Suprapubic skin (tissue), 4 donors: Measurements from ENCODE around the gene MAN1C1. TPM values are rescaled to one million over a fixed set of nuclear protein-coding genes. Genes with fewer than 3 reads are reported as not detected.

ENCODE experiments used
- DNase-seq, 2 donors: peaks; one replicate each; pipeline ENCODE4 v3.0.0-alpha.2; 2019; ENCODE audit warnings: low spot score in 2 of 2
- H3K27ac ChIP-seq: fragments of 200-600 bp; sonication (generic); one replicate; pipeline ENCODE4 v1.5.1; 2019
- H3K27me3 ChIP-seq: fragments of 200-600 bp; sonication (generic); one replicate; pipeline ENCODE4 v1.5.1; 2019
- H3K36me3 ChIP-seq: fragments of 200-600 bp; sonication (generic); one replicate; pipeline ENCODE4 v1.5.1; 2019
- H3K4me1 ChIP-seq: fragments of 200-600 bp; sonication (generic); one replicate; pipeline ENCODE4 v1.5.1; 2019
- H3K4me3 ChIP-seq: fragments of 200-600 bp; sonication (generic); one replicate; pipeline ENCODE4 v1.5.1; 2019; ENCODE audit warnings: mild to moderate bottlenecking
- H3K9me3 ChIP-seq: fragments of 200-600 bp; sonication (generic); one replicate; pipeline ENCODE4 v1.5.1; 2019
- EP300 ChIP-seq: sonication (generic); formaldehyde crosslinking; IDR thresholded peaks from one replicate; pipeline ENCODE4 v1.6.1; 2017; ENCODE audit warnings: antibody characterized with exemption
- POLR2A ChIP-seq, 2 donors: fragments of 450-650 bp; IDR thresholded peaks; one replicate each; pipeline ENCODE4 v1.6.1; 2017; ENCODE audit warnings: antibody characterized with exemption in 2 of 2, mild to moderate bottlenecking in 2 of 2, moderate library complexity in 2 of 2
- POLR2AphosphoS5 ChIP-seq, 3 donors: sonication (generic); formaldehyde crosslinking; IDR thresholded peaks; one replicate each; pipeline ENCODE4 v1.6.1; 2017; ENCODE audit warnings: antibody characterized with exemption in 3 of 3
- WGBS: methylation state at CpG from one replicate; pipeline ENCODE4 v1.1.5; 2018; 5-methylcytosine and 5-hydroxymethylcytosine counted together
- total RNA-seq, 4 donors: library from RNA; depleted of rRNA; stranded (reverse); fragments of >200 nt; gene quantifications; one replicate each; pipeline ENCODE4 v1.1.0, GENCODE V29; 2016
- TF ChIP-seq, protein P1 (sequence below), 2 donors: fragments of 200-600 bp in 1 of 2; fragments of 450-650 bp in 1 of 2; sonication (generic) in 1 of 2; IDR thresholded peaks; one replicate each; pipeline ENCODE4 v1.5.1; 2016 to 2019; ENCODE audit warnings: antibody characterized with exemption in 2 of 2, mild to moderate bottlenecking in 1 of 2, moderate library complexity in 1 of 2

MAN1C1 gene
- total RNA-seq, 4 donors from 2014 or later = 7.3 to 15.2 (median 8.0) TPM

DNA sequence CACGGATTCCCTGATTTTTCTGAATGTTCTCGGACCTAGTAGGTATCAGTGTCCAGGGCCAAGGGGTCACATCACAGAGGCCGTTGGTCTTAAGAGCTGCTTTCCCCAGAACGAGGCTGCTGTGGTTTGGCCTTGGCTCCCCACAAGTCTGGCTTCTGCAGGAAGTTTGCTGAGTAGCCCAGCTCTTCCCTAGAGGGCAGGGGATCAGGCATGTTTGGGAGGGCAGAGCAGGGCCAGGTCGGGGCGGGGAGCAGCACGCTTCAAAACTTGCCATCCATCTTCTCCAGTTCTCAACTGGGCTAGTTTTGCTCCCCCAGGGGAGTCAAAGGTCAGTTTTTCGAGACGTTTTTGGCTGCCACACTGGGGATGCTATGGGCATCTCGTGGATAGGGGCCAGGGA lies 37.0 kb downstream of the MAN1C1 start:
- H3K4me3 ChIP-seq = no peak overlapping the region
- no peaks in the 10 kb centered on the region for H3K36me3 ChIP-seq
- no peak overlapping the region for H3K27ac ChIP-seq
- TF ChIP-seq, protein P1, sequence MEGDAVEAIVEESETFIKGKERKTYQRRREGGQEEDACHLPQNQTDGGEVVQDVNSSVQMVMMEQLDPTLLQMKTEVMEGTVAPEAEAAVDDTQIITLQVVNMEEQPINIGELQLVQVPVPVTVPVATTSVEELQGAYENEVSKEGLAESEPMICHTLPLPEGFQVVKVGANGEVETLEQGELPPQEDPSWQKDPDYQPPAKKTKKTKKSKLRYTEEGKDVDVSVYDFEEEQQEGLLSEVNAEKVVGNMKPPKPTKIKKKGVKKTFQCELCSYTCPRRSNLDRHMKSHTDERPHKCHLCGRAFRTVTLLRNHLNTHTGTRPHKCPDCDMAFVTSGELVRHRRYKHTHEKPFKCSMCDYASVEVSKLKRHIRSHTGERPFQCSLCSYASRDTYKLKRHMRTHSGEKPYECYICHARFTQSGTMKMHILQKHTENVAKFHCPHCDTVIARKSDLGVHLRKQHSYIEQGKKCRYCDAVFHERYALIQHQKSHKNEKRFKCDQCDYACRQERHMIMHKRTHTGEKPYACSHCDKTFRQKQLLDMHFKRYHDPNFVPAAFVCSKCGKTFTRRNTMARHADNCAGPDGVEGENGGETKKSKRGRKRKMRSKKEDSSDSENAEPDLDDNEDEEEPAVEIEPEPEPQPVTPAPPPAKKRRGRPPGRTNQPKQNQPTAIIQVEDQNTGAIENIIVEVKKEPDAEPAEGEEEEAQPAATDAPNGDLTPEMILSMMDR (IDR thresholded peaks at IDR 0.05) = no peak
- 81% methylated on average over 7 of the region's 10 CpGs for WGBS
- peaks cover 14% of the 10 kb centered on the region for H3K4me1 ChIP-seq
- DNase-seq = peak in 1 of 2 donors; percentile 26
- H3K9me3 ChIP-seq = no peaks in the 10 kb centered on the region
- no peaks in the 10 kb centered on the region for H3K27me3 ChIP-seq

DNA sequence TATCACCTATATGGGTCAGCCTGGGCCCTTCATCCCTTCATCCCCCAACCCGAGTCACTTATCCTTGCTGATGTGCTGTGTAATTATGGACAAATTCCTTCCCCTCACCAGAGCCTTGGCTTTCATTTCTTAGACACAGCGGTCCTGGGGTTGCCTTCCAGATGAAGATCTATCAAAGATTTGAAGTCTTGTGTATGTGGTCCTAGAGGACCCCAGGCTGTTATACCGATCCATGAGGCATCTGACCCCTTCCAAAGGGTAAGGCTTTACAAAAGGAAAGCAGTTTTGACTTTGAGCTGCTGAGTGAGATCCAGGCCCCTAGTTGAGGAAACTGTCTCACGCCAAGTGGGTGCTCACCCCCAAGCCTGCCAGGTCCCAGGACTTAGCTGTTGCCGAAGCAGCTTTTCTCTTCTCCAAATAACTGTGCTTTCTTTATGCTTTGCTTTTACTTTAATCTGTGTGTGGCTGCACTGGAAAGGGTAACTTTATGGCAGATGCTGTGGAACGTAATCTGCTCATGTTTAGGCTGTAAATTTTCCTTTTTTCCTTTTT lies 37.6 kb downstream of the MAN1C1 start:
- Histone ChIP-seq H3K27me3 (no peaks in the 10 kb centered on the region), H3K36me3 (no peaks in the 10 kb centered on the region), H3K4me1 (peaks cover 20% of the 10 kb centered on the region), H3K9me3 (no peaks in the 10 kb centered on the region), H3K27ac (no peak overlapping the region), H3K4me3 (no peak overlapping the region)
- peak in 1 of 2 donors; percentile 27 for DNase-seq
- TF ChIP-seq EP300 (no peak), POLR2AphosphoS5 (IDR thresholded peaks at IDR 0.05) (no peak), POLR2A (IDR thresholded peaks at IDR 0.05) (no peak)
- TF ChIP-seq, protein P1 (IDR thresholded peaks at IDR 0.05) = no peak
- WGBS = 97% methylated on average over 6 of the region's 6 CpGs

DNA sequence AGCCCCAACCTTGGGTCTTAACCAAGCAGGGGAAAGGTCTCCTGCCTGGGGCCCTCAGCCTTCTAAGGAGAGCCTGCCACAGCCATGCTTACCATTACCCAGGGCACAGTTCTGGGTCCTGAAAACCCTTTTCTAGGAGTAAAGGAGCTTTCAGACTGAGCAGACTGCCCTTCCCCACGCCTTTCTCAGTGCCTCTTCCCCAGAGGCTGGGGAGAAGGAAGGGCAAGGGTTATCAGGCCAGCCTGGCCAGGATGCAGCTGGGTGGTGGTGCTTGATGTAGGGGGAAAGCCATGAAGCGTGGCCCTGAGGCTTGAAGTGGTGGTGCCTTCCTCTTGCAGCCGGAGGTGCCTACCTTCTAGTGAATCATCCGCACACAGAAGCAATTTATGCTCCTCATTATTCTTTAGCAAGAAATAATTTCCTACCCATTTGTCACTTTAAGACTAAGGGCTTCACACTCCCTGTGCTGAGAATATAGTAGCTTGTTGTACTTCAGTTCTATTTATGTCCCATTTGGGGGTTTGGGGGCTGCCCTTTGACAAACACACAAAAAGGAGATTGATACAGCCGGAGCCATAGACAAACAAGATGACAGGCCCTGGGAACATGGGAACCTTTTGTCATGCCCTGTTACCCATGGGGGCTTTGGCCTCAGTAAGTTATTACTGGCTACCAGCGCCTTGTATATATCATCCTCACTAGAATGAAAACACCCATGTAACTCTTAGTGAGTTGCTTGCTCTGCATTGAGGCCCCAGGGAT lies 40.7 kb downstream of the MAN1C1 start:
- TF ChIP-seq POLR2AphosphoS5 (IDR thresholded peaks at IDR 0.05) = no peak
- TF ChIP-seq POLR2A (IDR thresholded peaks at IDR 0.05) = no peak
- no peak for TF ChIP-seq EP300
- TF ChIP-seq, protein P1 (IDR thresholded peaks at IDR 0.05) = no peak
- H3K27me3 ChIP-seq = no peaks in the 10 kb centered on the region
- H3K4me3 ChIP-seq = no peak overlapping the region
- H3K27ac ChIP-seq = no peak overlapping the region
- WGBS = 72% methylated on average over 6 of the region's 6 CpGs
- DNase-seq = peak in 1 of 2 donors; percentile 44
- H3K36me3 ChIP-seq = no peaks in the 10 kb centered on the region
- no peaks in the 10 kb centered on the region for H3K9me3 ChIP-seq
- peaks cover 24% of the 10 kb centered on the region for H3K4me1 ChIP-seq

DNA sequence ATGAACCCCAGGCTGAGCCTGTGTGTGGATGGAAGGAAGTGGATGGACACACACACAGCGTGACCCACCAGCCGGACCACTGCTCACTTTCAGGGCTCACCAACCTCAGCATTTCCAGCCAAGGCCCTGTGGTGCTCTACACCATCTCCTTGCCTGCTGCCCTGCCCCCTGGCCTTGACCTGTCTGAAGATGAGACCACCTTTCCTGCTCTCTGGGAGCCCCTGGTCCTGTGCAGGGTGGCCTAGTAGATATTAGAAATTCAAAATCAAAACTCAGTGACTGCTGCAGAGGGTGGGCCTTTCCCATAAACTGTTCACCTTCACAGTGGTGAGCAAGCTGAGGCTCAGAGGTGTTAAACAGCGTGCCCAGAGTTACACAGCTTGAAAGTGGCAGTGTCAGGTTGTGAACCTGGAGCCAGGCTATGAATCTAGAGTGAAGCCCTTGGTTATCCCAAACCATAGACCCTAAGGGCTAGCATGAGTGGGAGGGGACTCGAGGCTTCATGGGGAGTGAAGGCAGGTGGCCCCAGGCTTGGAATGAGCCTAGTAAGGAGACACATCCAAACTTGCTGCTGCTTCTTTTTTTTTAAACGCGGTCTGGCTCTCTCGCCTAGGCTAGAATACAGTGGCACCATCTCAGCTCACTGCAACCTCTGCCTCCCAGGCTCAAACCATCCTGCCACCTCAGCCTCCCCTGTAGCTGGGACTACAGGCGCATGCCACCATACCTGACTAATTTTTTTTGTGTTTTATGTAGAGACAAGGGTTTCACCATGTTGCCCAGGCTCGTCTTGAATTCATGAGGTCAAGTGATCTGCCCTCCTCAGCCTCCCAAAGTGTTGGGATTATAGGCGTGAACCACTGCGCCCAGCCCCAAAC lies 41.5 kb downstream of the MAN1C1 start:
- WGBS = 81% methylated on average over 11 of the region's 11 CpGs
- Histone ChIP-seq H3K27ac (no peak overlapping the region), H3K27me3 (no peaks in the 10 kb centered on the region), H3K4me3 (no peak overlapping the region), H3K4me1 (peaks cover 24% of the 10 kb centered on the region), H3K9me3 (no peaks in the 10 kb centered on the region), H3K36me3 (no peaks in the 10 kb centered on the region)
- DNase-seq = peak in 1 of 2 donors; percentile 38
- TF ChIP-seq POLR2AphosphoS5 (IDR thresholded peaks at IDR 0.05) (no peak), POLR2A (IDR thresholded peaks at IDR 0.05) (no peak), EP300 (no peak)
- TF ChIP-seq, protein P1 (IDR thresholded peaks at IDR 0.05) = no peak
